Gastroesophageal sphincter (tissue), 4 donors: Measurements from ENCODE around the gene PDE4A. TPM values are rescaled to one million over a fixed set of nuclear protein-coding genes. Genes with fewer than 3 reads are reported as not detected.

Experiments
- ATAC-seq: fragments of 150-250 bp; one replicate; pipeline ENCODE4 v1.9.1; 2016; ENCODE audit warnings: mild to moderate bottlenecking, moderate library complexity
- H3K27ac ChIP-seq, 4 donors: fragments of 200-600 bp; sonication (generic) in 3 of 4; 1 replicate in 3 of 4; 2 replicates in 1 of 4; pipeline ENCODE4 v1.5.1; 2016 to 2019
- H3K27me3 ChIP-seq: fragments of 200-600 bp; sonication (generic); one replicate; pipeline ENCODE4 v1.5.1; 2019
- H3K36me3 ChIP-seq, 2 donors: fragments of 200-600 bp; sonication (generic); one replicate each; pipeline ENCODE4 v1.5.1; 2019; ENCODE audit warnings: control low read depth in 1 of 2
- H3K4me1 ChIP-seq, 3 donors: fragments of 200-600 bp; sonication (generic); 1 replicate in 2 of 3; 2 replicates in 1 of 3; pipeline ENCODE4 v1.5.1; 2016 to 2019; ENCODE audit warnings: control low read depth in 2 of 3
- H3K4me3 ChIP-seq, 2 donors: fragments of 200-600 bp; sonication (generic); one replicate each; pipeline ENCODE4 v1.5.1; 2019; ENCODE audit warnings: mild to moderate bottlenecking in 1 of 2, moderate library complexity in 1 of 2
- H3K9me3 ChIP-seq, 3 donors: fragments of 200-600 bp; sonication (generic); one replicate each; pipeline ENCODE4 v1.5.1; 2017 to 2019; ENCODE audit warnings: control low read depth in 2 of 3
- CTCF ChIP-seq, 4 experiments: fragments of 200-600 bp in 2 of 4; fragments of 450-650 bp in 2 of 4; sonication (generic) in 1 of 4; IDR thresholded peaks; one replicate each; pipeline ENCODE4 v1.5.1; 2017 to 2019; ENCODE audit warnings: antibody characterized with exemption in 4 of 4, mild to moderate bottlenecking in 2 of 4, moderate library complexity in 2 of 4
- EP300 ChIP-seq: sonication (generic); formaldehyde crosslinking; IDR thresholded peaks from one replicate; pipeline ENCODE4 v1.6.1; 2017; ENCODE audit warnings: antibody characterized with exemption, mild to moderate bottlenecking
- POLR2A ChIP-seq, 2 donors: fragments of 450-650 bp; IDR thresholded peaks; one replicate each; pipeline ENCODE4 v1.6.1; 2017; ENCODE audit warnings: antibody characterized with exemption in 2 of 2, mild to moderate bottlenecking in 2 of 2, moderate library complexity in 1 of 2
- POLR2AphosphoS5 ChIP-seq: sonication (generic); formaldehyde crosslinking; IDR thresholded peaks from one replicate; pipeline ENCODE4 v1.6.1; 2017; ENCODE audit warnings: antibody characterized with exemption
- WGBS, 2 donors: methylation state at CpG; one replicate each; pipeline ENCODE4 v1.1.5; 2018; ENCODE audit warnings: low coverage in 1 of 2; 5-methylcytosine and 5-hydroxymethylcytosine counted together
- total RNA-seq, 4 donors: library from RNA; depleted of rRNA; stranded (reverse); fragments of >200 nt; gene quantifications; one replicate each; pipeline ENCODE4 v1.1.0, GENCODE V29; 2016

Gene PDE4A
- total RNA-seq, 4 donors from 2014 or later, result 7.3 to 22.5 (median 10.0) TPM

- Histone ChIP-seq H3K27me3 (peaks cover 4% of the 10 kb centered on the region), H3K27ac (peak within 1 kb of the TSS; percentile 93 to 98 (median 96)), H3K4me3 (peak within 1 kb of the TSS; percentile 71 to 83), H3K4me1 (peaks cover 0 to 54% (median 13%) of the 10 kb centered on the region in 3 donors), H3K9me3 (no peaks in the 10 kb centered on the region), H3K36me3 (peaks cover 0 to 18% of the 10 kb centered on the region in 2 donors)
- WGBS, 2 donors, result 3% methylated on average over 14 of the region's 73 CpGs
- TF ChIP-seq POLR2AphosphoS5 (no peak), EP300 (no peak), CTCF (IDR thresholded peaks at IDR 0.05) (no peak), POLR2A (IDR thresholded peaks at IDR 0.05) (no peak)
- ATAC-seq, result peak; percentile 24
Observed at GRCh38 chr19:10503002-10503789, 82.9 kb downstream of the PDE4A start, which contains the start of gene KEAP1. TSS of gene KEAP1 (minus strand) at chr19:10503356. CDS start at chr19:10500033, 3,323 bp downstream.

GRCh38 chr19:10505583-10506229 lies 85.4 kb downstream of the PDE4A start:
- H3K27ac ChIP-seq, result no peak overlapping the region

GRCh38 chr19:10508036-10508435 lies 87.7 kb downstream of the PDE4A start:
- peaks cover 53% of the 10 kb centered on the region for H3K27me3 ChIP-seq
- WGBS, 2 donors, result 83 to 92% methylated on average over 12 to 16 of the region's 16 CpGs
- no peak overlapping the region for H3K27ac ChIP-seq
- TF ChIP-seq POLR2AphosphoS5 (no peak), EP300 (no peak), CTCF (IDR thresholded peaks at IDR 0.05) (no peak), POLR2A (IDR thresholded peaks at IDR 0.05) (no peak)
- no peaks in the 10 kb centered on the region for H3K9me3 ChIP-seq
- H3K4me3 ChIP-seq, result no peak overlapping the region
- ATAC-seq, result no peak
- H3K36me3 ChIP-seq, result no peaks in the 10 kb centered on the region
- peaks cover 0 to 14% (median 3%) of the 10 kb centered on the region in 3 donors for H3K4me1 ChIP-seq

More at GRCh38 chr19:10505583-10506229, 85.4 kb downstream of the PDE4A start:
- WGBS, 2 donors, result 28 to 35% methylated on average over 8 to 17 of the region's 17 CpGs
- H3K36me3 ChIP-seq, result no peaks in the 10 kb centered on the region
- TF ChIP-seq CTCF (IDR thresholded peaks at IDR 0.05) (peak in 3 of 4 experiments; percentile 74 to 86 (median 77)), EP300 (no peak)
- no peak overlapping the region for H3K4me3 ChIP-seq
- H3K4me1 ChIP-seq, result peaks cover 0 to 28% (median 10%) of the 10 kb centered on the region in 3 donors
- H3K9me3 ChIP-seq, result no peaks in the 10 kb centered on the region
- H3K27me3 ChIP-seq, result peaks cover 29% of the 10 kb centered on the region
- ATAC-seq, result no peak

GRCh38 chr19:10508707-10509106 lies 88.4 kb downstream of the PDE4A start:
- Histone ChIP-seq H3K36me3 (no peaks in the 10 kb centered on the region), H3K4me3 (no peak overlapping the region), H3K27me3 (peaks cover 59% of the 10 kb centered on the region), H3K4me1 (peaks cover 0 to 9% (median 3%) of the 10 kb centered on the region in 3 donors), H3K9me3 (no peaks in the 10 kb centered on the region), H3K27ac (no peak overlapping the region)
- 87 to 90% methylated on average over 2 to 3 of the region's 3 CpGs for WGBS, 2 donors
- TF ChIP-seq EP300 (no peak), CTCF (IDR thresholded peaks at IDR 0.05) (no peak), POLR2AphosphoS5 (no peak), POLR2A (IDR thresholded peaks at IDR 0.05) (no peak)
- no peak for ATAC-seq
